Renal cortical epithelial cell (primary cell): ENCODE data around the gene NDUFA12. TPM values are rescaled to one million over a fixed set of nuclear protein-coding genes. Genes with fewer than 3 reads are reported as not detected.
"Not testable (repeated sequence)": the region's sequence is repeated elsewhere in the genome, so short reads cannot be mapped to it uniquely, and the experiment has no call there.

ENCODE experiments used
- DNase-seq: peaks from one replicate; pipeline ENCODE4 v3.0.0-alpha.2; 2011; ENCODE audit warnings: low read depth
- total RNA-seq: library from RNA; depleted of rRNA; stranded (reverse); fragments of >200 nt; gene quantifications from 2 replicates; pipeline ENCODE4 v1.2.3, GENCODE V29; 2014

The NDUFA12 gene
- total RNA-seq, result 146 and 160 TPM in 2 replicates

GRCh38 chr12:95003213-95003920 lies at the start of gene NDUFA12:
TSS of gene NDUFA12 (minus strand) at chr12:95003697. CDS start at chr12:95003680, 17 bp downstream.
- peak; percentile 93 for DNase-seq

GRCh38 chr12:95051241-95051640 lies 47.7 kb upstream of the NDUFA12 start:
- DNase-seq, result no peak

- no peak for DNase-seq
These were observed 34.4 kb upstream of the NDUFA12 start for GRCh38 chr12:95037906-95038305.

GRCh38 chr12:95034750-95035149 lies 31.3 kb upstream of the NDUFA12 start:
- DNase-seq, result no peak

GRCh38 chr12:95022477-95022876 lies 19.0 kb upstream of the NDUFA12 start:
- DNase-seq, result no peak

- no peak for DNase-seq
These were observed 14.0 kb upstream of the NDUFA12 start for GRCh38 chr12:95017482-95017881.

GRCh38 chr12:95016120-95016519 lies 12.6 kb upstream of the NDUFA12 start:
- no peak for DNase-seq

- no peak for DNase-seq
These were observed 11.1 kb upstream of the NDUFA12 start for GRCh38 chr12:95014554-95014953.

- no peak for DNase-seq
These were observed 2.7 kb upstream of the NDUFA12 start for GRCh38 chr12:95006206-95006605.

GRCh38 chr12:95004610-95005009 lies 1.1 kb upstream of the NDUFA12 start:
- peak; percentile 11 for DNase-seq

- DNase-seq, result no peak
These were observed 400 bp upstream of the NDUFA12 start for GRCh38 chr12:95003921-95004272.

GRCh38 chr12:95002754-95003153 lies 743 bp downstream of the NDUFA12 start:
- no peak for DNase-seq

GRCh38 chr12:94998326-94998725 lies 5.2 kb downstream of the NDUFA12 start:
- DNase-seq, result no peak

- no peak for DNase-seq
These were observed 5.8 kb downstream of the NDUFA12 start for GRCh38 chr12:94997726-94998125.

GRCh38 chr12:94997061-94997460 lies 6.4 kb downstream of the NDUFA12 start:
- DNase-seq, result no peak

GRCh38 chr12:94994312-94994711 lies 9.2 kb downstream of the NDUFA12 start:
- DNase-seq, result peak; percentile 64

- DNase-seq, result not testable (repeated sequence)
These were observed 9.6 kb downstream of the NDUFA12 start for GRCh38 chr12:94993855-94994254.

GRCh38 chr12:94990222-94990621 lies 13.3 kb downstream of the NDUFA12 start:
- DNase-seq, result no peak

- no peak for DNase-seq
These were observed 15.0 kb downstream of the NDUFA12 start for GRCh38 chr12:94988471-94988870.

- DNase-seq, result no peak
These were observed 15.7 kb downstream of the NDUFA12 start for GRCh38 chr12:94987801-94988200.

GRCh38 chr12:94987076-94987669 lies 16.3 kb downstream of the NDUFA12 start:
- no peak for DNase-seq

- not testable (repeated sequence) for DNase-seq
These were observed 18.4 kb downstream of the NDUFA12 start for GRCh38 chr12:94985099-94985498.

GRCh38 chr12:94983321-94983720 lies 20.2 kb downstream of the NDUFA12 start:
- DNase-seq, result no peak

- DNase-seq, result peak; percentile 65
These were observed 21.0 kb downstream of the NDUFA12 start for GRCh38 chr12:94982456-94982855.
